Measurements from ENCODE around the gene GPC6. TPM values are rescaled to one million over a fixed set of nuclear protein-coding genes. Genes with fewer than 3 reads are reported as not detected.
A peak's percentile ranks its signal among the peaks of the same experiment; 100 is the strongest.

The GPC6 gene
- total and polyA plus RNA-seq, 4 donors: 5.9 to 29.1 (median 18.2) TPM

DNA sequence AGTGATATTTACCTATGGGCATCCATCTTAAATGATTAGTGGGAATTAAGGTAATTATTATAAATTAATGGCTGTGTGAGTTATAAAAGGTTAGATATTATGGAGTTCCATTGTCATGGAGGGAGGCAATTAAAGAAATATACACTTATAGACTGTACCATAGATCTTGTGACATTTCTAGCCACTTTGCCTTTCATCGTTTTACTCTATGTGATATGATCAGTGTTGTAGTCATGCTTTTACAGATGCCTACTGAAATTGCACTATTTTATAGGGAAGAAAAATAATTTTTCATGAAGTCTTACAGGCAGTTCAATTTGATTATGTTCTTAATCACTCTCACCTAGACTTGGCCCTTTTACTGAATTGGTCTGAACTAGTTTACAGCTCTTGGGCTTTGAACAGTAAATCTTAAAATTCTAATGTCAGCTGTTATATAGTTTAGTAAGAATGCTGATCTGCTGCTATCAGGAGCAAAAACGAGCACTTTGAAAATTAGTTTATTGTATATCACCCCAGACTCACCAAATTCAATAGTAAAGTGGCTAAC, 301.2 kb downstream of the GPC6 start:
- TF ChIP-seq CTCF (IDR thresholded peaks at IDR 0.05; ENCODE audit: low read depth, low read length, missing input control): no peak
- TF ChIP-seq FOXA2 (IDR thresholded peaks at IDR 0.05): no peak
- no peak for TF ChIP-seq SP1 (IDR thresholded peaks at IDR 0.05)
- no peak for TF ChIP-seq RXRA (IDR thresholded peaks at IDR 0.05)
- no peak for TF ChIP-seq MAX (IDR thresholded peaks at IDR 0.05)
- no peak for TF ChIP-seq HNF4A (conservative IDR thresholded peaks at IDR 0.05)
- no peak for TF ChIP-seq FOXA1 (IDR thresholded peaks at IDR 0.05)
- TF ChIP-seq JUND (IDR thresholded peaks at IDR 0.05): no peak
- TF ChIP-seq GABPA (IDR thresholded peaks at IDR 0.05 in 1 of 2, conservative IDR thresholded peaks at IDR 0.05 in 1 of 2): no peak
- no peak for TF ChIP-seq NR2F2 (IDR thresholded peaks at IDR 0.05)
- no peak for TF ChIP-seq TAF1 (conservative IDR thresholded peaks at IDR 0.05)
- H3K9ac ChIP-seq (ENCODE audit: low read depth in 1 of 2, low read length in 2 of 2): no peak overlapping the region
- WGBS: 87% methylated on average over 2 of the region's 2 CpGs
- no peak overlapping the region for H3K4me3 ChIP-seq (ENCODE audit: low read depth in 1 of 3, low read length in 3 of 3)
- no peak for DNase-seq (ENCODE audit: low spot score)
- no peaks in the 10 kb centered on the region for H3K4me1 ChIP-seq (ENCODE audit: control insufficient read depth in 4 of 4, insufficient read depth in 4 of 4, low read length in 3 of 4)
- H3K36me3 ChIP-seq (ENCODE audit: control insufficient read depth in 4 of 4, insufficient read depth in 3 of 4, low read depth in 1 of 4, low read length in 3 of 4): no peaks in the 10 kb centered on the region
- H3K27ac ChIP-seq (ENCODE audit: low read depth in 1 of 2, low read length in 2 of 2): no peak overlapping the region
- H3K9me3 ChIP-seq (ENCODE audit: control insufficient read depth in 4 of 4, low read length in 3 of 4): no peaks in the 10 kb centered on the region
- H3K27me3 ChIP-seq (ENCODE audit: control insufficient read depth in 4 of 4, insufficient read depth in 4 of 4, low read length in 3 of 4): no peaks in the 10 kb centered on the region

DNA sequence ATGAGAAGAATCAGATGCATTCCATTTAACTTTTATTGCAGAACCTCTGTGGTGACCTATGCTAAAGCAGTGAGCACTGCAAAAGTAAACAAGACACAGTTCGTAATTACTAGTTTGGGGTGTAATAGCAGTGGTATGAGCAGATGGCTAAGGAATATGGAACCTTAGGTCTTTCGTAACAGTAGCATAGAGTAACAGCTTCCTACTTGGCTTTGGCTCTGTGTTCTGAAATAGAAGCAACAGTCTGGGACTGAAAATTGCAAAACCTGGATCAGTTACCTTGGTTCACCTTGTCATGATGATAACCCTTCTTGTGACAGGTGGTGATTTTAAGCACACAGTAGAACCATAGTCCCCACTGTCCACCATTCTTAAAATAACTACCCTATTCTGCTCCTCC, 303.4 kb downstream of the GPC6 start:
- Histone ChIP-seq H3K36me3 (ENCODE audit: control insufficient read depth in 4 of 4, insufficient read depth in 3 of 4, low read depth in 1 of 4, low read length in 3 of 4) (no peaks in the 10 kb centered on the region), H3K9ac (ENCODE audit: low read depth in 1 of 2, low read length in 2 of 2) (no peak overlapping the region), H3K27ac (ENCODE audit: low read depth in 1 of 2, low read length in 2 of 2) (no peak overlapping the region), H3K4me3 (ENCODE audit: low read depth in 1 of 3, low read length in 3 of 3) (no peak overlapping the region), H3K9me3 (ENCODE audit: control insufficient read depth in 4 of 4, low read length in 3 of 4) (no peaks in the 10 kb centered on the region), H3K27me3 (ENCODE audit: control insufficient read depth in 4 of 4, insufficient read depth in 4 of 4, low read length in 3 of 4) (no peaks in the 10 kb centered on the region), H3K4me1 (ENCODE audit: control insufficient read depth in 4 of 4, insufficient read depth in 4 of 4, low read length in 3 of 4) (peaks cover 0 to 1% (median 0%) of the 10 kb centered on the region in 4 donors)
- no peak for DNase-seq (ENCODE audit: low spot score)
- 38% methylated on average over 2 of the region's 2 CpGs for WGBS
- peak; percentile 7 for TF ChIP-seq FOXA2 (IDR thresholded peaks at IDR 0.05)
- TF ChIP-seq NR2F2 (IDR thresholded peaks at IDR 0.05): no peak
- no peak for TF ChIP-seq YY1 (IDR thresholded peaks at IDR 0.05)
- TF ChIP-seq CTCF (IDR thresholded peaks at IDR 0.05; ENCODE audit: low read depth, low read length, missing input control): no peak
- TF ChIP-seq MAX (IDR thresholded peaks at IDR 0.05): no peak
- TF ChIP-seq ZBTB33 (IDR thresholded peaks at IDR 0.05): no peak
- TF ChIP-seq HNF4G (IDR thresholded peaks at IDR 0.05): no peak
- peak in 1 of 2 donors; percentile 51 for TF ChIP-seq RXRA (IDR thresholded peaks at IDR 0.05)
- TF ChIP-seq TAF1 (conservative IDR thresholded peaks at IDR 0.05): no peak

Data from liver (tissue), 9 donors.